ENCODE results near the gene DDX1. TPM values are rescaled to one million over a fixed set of nuclear protein-coding genes. Genes with fewer than 3 reads are reported as not detected.

Gene DDX1
- total RNA-seq, 2 donors from 2014 or later, result 39.0 to 50.7 TPM

DNA sequence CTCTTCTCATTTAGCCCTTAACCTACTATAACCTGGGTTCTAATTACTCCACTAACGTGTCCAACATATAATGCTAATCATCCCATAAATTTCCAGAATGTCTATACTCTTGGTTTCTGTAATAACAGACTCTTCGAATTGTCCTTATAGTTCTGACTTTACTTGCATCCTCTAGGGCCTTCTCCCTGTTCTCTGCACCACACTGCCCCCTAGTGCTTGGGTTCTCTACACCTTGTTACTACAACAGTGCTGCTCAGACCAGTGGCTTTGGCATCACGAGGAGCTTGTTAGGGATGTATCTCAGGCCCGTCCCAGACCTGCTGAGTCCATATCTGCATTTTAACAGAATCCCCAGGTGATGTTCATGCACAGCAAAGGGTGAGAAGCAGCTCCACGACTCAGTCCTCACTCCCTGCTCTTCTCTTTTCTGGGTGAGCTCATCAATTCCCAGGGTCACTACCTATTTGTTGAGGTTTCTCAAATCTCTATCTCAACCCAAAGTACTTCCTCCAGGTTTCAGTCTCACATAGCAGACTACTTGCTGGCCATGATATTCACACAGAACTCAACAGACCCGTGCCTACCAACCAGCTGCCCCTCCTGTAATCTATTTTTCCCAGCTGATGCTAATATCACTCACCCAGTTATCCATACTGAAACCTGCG is 14.5 kb upstream of the DDX1 start:
- Histone ChIP-seq H3K36me3 (no peaks in the 10 kb centered on the region), H3K4me3 (no peak overlapping the region), H3K9me3 (no peaks in the 10 kb centered on the region), H3K27ac (no peak overlapping the region), H3K4me1 (replicated peaks) (no peaks in the 10 kb centered on the region), H3K27me3 (replicated peaks; ENCODE audit: insufficient read depth) (no peaks in the 10 kb centered on the region)
- WGBS, result 23% methylated on average over 7 of the region's 7 CpGs
- no peak for TF ChIP-seq POLR2A (IDR thresholded peaks at IDR 0.05)
- TF ChIP-seq, protein P1, sequence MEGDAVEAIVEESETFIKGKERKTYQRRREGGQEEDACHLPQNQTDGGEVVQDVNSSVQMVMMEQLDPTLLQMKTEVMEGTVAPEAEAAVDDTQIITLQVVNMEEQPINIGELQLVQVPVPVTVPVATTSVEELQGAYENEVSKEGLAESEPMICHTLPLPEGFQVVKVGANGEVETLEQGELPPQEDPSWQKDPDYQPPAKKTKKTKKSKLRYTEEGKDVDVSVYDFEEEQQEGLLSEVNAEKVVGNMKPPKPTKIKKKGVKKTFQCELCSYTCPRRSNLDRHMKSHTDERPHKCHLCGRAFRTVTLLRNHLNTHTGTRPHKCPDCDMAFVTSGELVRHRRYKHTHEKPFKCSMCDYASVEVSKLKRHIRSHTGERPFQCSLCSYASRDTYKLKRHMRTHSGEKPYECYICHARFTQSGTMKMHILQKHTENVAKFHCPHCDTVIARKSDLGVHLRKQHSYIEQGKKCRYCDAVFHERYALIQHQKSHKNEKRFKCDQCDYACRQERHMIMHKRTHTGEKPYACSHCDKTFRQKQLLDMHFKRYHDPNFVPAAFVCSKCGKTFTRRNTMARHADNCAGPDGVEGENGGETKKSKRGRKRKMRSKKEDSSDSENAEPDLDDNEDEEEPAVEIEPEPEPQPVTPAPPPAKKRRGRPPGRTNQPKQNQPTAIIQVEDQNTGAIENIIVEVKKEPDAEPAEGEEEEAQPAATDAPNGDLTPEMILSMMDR (IDR thresholded peaks at IDR 0.05), result peak; percentile 45 to 79 (median 68)
- TF ChIP-seq POLR2AphosphoS5 (IDR thresholded peaks at IDR 0.05), result peak; percentile 15
- intact Hi-C loops (cut with DNase I), result no loop called here
- peak; percentile 85 for DNase-seq (ENCODE audit: low spot score)

DNA sequence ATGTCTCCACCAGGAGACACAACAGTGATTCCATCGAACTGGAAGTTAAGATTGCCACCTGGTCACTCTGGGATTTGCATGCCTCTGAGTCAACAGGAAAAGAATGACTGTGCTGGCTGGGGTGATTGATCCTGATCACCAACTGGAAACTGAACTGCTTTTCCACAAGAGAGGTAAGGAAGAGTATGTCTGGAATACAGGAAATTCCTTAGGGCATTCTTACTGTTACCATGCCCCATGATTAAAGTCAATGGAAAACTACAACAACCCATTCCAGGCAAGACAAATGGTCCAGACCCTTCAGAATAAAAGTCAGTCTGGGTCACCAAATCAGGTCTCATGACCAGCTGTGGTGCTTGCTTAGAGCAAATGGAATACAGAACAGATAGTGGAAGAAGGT is 12.0 kb upstream of the DDX1 start:
- Histone ChIP-seq H3K9me3 (no peaks in the 10 kb centered on the region), H3K4me1 (replicated peaks) (no peaks in the 10 kb centered on the region), H3K36me3 (no peaks in the 10 kb centered on the region), H3K27ac (no peak overlapping the region), H3K4me3 (no peak overlapping the region), H3K27me3 (replicated peaks; ENCODE audit: insufficient read depth) (no peaks in the 10 kb centered on the region)
- 81% methylated on average over 1 of the region's 1 CpG for WGBS
- intact Hi-C loops (cut with DNase I), result no loop called here
- TF ChIP-seq, protein P1 (IDR thresholded peaks at IDR 0.05), result no peak
- TF ChIP-seq POLR2A (IDR thresholded peaks at IDR 0.05), result no peak
- no peak for DNase-seq (ENCODE audit: low spot score)

DNA sequence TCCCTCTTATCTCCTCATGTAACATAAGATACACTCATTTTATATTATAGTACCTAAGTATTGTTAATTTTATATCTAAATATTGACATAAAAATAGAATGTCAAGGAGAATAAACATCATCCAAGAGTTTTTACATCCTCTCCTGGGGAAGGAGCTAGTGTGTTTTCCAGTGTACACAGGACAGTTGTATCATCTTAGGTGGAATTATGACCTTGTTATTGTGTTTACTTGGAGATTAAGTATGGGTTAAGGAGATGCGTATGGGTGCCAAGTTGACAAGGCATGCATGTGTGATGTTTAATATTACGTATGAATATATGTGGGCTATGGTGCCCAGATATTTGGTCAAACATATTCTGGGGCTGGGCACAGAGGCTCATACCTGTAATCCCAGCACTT is 11.2 kb upstream of the DDX1 start:
- DNase-seq (ENCODE audit: low spot score), result no peak
- TF ChIP-seq POLR2AphosphoS5 (IDR thresholded peaks at IDR 0.05) (no peak), POLR2A (IDR thresholded peaks at IDR 0.05) (no peak)
- TF ChIP-seq, protein P1 (IDR thresholded peaks at IDR 0.05), result no peak
- no peaks in the 10 kb centered on the region for H3K9me3 ChIP-seq
- H3K27me3 ChIP-seq (replicated peaks; ENCODE audit: insufficient read depth), result no peaks in the 10 kb centered on the region
- no peak overlapping the region for H3K27ac ChIP-seq
- no peaks in the 10 kb centered on the region for H3K36me3 ChIP-seq
- no peak overlapping the region for H3K4me3 ChIP-seq
- H3K4me1 ChIP-seq (replicated peaks), result no peaks in the 10 kb centered on the region
- WGBS, result 70% methylated on average over 2 of the region's 2 CpGs
- intact Hi-C loops (cut with DNase I), result no loop called here

DNA sequence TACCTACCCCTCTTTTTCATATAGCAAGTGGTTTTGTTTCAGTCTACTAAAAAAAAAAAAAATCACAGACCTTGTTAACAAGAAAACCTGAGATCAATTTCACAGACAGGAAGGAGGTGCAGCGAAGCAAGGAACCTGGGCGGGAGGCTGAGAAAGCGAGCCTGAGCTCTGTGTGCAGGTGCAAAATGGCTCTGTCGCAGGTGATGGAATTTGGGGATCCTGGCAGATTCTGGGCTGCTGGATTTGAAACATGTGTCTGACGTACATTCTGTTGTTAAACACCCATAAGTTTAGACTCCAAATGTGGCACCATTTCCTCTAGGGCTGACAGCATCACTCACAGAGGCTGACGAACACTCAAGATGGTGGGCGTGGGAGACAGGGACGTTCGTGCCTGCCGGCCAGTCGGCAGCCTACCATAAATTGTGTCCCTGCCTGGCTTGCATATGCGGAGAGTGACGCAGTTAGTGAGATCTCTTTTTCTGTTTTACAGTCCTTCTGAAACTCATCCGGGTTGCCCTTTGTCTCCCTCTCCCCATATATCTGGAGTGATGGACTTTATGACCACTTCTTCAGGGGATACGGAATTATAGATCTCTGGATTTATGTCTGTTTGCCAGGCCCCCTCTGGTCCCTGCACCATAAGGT is 8.8 kb upstream of the DDX1 start:
- WGBS, result 44% methylated on average over 15 of the region's 15 CpGs

More for the DNA sequence above, 8.8 kb upstream of the DDX1 start:
- Histone ChIP-seq H3K27me3 (replicated peaks; ENCODE audit: insufficient read depth) (no peaks in the 10 kb centered on the region), H3K4me1 (replicated peaks) (no peaks in the 10 kb centered on the region), H3K27ac (no peak overlapping the region), H3K4me3 (no peak overlapping the region), H3K9me3 (no peaks in the 10 kb centered on the region), H3K36me3 (no peaks in the 10 kb centered on the region)
- intact Hi-C loops (cut with DNase I), result no loop called here
- no peak for DNase-seq (ENCODE audit: low spot score)
- TF ChIP-seq POLR2A (IDR thresholded peaks at IDR 0.05) (no peak), POLR2AphosphoS5 (IDR thresholded peaks at IDR 0.05) (no peak)
- TF ChIP-seq, protein P1 (IDR thresholded peaks at IDR 0.05), result no peak
